Stimulated activated CD8-positive, alpha-beta memory T cell treated with anti-CD3 and anti-CD28 coated beads, Interleukin-7, amount 100 ng/mL, for 1 hour (primary cell): Measurements from ENCODE around the gene EPHA5.

ENCODE experiments used
- DNase-seq, 2 donors: peaks; one replicate each; pipeline ENCODE4 v3.0.0-alpha.2; 2020; ENCODE audit warnings: low read depth in 2 of 2

The EPHA5 gene

DNA sequence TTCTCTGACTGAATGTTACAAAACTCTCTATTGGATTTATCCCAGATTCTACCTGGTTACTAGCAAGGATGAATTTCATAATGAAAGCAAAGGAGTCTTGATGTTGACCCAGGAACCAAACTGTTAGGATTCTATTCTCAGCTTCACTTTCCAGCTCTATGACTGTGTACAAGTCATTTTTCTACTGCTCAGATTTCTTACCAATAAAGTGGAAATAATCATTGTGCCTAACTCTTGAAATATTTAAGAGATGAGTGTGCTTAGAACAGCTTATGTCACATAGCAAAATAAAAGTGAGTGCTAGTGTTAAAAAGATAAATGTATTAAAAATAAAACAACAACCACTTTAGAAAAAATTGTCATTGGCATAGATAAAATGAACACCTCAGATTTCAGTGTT lies 45.6 kb downstream of the EPHA5 start:
- DNase-seq, result no peak

DNA sequence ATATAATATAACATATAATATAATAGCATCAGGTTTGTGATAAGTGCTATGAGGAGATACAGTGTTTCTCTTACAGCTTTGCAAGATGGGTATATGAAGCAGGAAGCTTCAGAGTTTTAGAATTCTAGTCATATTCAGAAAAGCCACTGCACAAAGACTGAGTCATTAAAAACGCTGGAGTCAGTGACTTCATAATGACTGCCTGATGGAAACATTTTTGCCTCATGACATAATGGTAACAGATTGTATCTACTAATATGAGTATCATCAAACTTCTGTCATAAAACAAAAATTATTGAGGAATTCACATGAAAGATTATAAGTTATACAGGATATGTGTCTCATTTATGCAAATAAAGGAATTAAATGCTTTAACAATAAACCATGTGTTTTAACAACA lies 46.8 kb downstream of the EPHA5 start:
- DNase-seq, result no peak

DNA sequence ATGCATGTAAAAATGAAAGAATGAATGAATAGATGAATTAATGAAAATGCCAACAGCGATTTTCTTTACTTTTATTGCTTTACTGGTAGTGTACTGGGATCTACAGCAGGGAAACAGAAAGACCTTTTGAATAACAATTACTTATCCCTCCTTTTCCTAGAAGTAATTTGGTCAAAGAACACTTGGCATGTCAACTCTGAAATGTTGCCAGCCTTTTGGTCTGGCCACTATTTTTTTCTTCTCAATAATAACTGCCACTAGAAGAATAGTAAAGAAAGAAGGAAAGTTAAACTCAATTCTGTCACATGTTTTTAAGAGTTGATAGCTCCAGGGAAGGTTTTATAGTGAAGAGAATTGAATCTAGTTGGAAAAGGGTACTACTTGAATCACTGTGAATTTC lies 52.9 kb downstream of the EPHA5 start:
- no peak for DNase-seq

DNA sequence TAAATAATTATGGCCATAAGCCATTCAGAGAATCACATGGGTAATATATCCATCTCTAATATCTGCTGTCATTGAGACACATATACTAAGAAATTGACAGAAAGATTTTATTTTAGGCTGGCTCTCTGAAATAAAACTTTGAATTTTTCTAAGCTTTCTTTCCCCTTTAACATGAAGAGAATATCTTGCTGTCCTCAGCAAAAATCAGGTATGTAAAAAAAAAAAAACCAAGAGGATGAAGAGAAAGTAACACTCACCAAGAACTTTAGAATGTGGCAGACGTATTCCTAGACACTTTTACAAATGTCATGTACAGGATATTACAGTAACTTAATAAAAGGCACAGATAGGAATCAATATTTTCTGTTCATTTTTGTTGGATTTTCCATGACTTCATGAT lies 65.8 kb downstream of the EPHA5 start:
- no peak for DNase-seq

DNA sequence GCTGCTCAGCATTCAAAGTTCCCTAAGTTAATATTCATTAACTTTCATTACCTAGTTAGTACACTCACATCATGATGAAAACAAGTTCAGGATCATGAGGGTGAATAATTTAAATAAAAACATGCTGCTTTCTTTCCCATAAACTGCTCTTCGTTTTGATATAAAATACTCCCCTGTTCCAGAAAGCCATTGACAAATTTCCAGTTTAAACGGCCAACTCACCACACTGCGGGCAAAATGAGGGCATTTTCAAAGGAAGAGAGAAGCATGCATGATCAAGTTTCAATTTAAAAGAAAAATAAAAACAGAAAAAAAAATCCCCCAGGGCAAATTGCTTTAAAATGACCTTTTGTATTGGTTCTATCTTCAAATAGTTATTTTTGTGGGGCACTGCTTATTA lies 69.6 kb downstream of the EPHA5 start:
- DNase-seq, result no peak

DNA sequence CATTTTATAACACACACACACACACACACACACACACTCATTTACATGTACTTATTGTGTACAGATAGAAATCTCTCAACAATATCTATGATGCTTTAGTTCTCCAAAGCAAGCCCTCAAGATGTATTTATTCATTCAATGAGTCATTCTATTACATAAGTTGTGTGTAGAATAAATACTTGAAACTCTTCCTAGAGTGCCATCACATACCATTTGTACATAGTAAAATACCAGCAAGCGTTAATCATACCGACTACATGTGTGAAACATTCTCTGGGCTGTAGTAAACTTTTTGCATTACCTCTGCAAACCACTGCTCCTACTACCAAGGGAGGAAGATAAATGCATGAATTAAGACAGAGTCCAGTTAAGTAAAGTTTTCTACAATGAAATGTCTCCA lies 70.9 kb downstream of the EPHA5 start:
- no peak for DNase-seq

DNA sequence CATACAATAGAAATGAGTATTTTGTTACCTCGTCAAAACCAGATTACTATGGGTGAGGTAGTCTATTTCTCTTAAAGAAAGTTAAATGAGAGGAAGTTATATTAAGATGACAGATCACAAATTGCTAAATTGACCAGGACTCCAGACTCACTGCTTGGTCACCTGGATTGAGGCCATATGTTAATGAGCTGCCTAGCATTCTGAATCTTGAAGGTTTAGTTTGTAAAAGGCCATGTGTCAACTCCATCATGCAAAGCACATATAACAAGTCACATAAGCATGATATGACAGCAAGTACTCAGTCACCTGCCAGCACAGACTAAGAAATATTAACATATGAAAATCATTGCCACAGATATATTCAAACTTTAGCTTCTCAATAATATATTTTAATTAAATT lies 72.6 kb downstream of the EPHA5 start:
- no peak for DNase-seq

DNA sequence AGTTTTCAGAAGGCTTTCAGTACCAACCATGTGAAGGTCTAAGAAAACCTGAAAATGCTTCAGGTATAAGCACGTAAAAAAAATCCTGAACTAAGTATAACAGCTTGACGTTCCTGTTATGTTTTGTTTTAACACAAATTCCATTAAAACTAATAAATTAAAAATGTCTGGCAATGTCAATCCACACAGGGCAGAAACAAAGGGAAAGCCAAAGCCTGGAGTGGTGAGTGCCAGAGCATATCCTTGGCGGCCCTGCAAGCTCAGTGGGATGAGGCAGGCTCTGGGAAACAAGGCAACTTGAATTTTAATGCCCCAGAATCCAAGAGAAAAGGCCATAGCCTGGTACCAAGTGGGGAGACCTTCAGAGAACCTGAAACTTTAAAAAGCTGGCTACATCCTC lies 78.2 kb downstream of the EPHA5 start:
- no peak for DNase-seq

DNA sequence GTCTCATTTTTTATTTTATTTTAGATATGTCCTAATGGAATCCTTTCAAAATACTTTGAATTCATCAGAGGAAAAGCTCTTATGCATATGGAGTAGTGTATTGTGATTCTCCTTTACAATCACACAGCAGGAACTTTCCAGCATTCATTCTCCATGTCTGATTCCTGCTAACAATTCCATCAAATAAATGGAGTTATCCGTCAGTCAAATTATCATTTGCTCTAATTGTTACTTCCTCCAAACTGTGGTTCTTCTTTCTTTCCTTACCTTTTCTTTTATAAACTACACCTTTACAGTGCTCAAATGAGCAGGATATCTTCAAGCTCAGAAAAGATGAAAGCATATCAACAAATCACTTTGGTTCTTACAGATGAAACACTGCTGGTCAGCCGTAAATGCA lies 80.4 kb downstream of the EPHA5 start:
- DNase-seq, result no peak

DNA sequence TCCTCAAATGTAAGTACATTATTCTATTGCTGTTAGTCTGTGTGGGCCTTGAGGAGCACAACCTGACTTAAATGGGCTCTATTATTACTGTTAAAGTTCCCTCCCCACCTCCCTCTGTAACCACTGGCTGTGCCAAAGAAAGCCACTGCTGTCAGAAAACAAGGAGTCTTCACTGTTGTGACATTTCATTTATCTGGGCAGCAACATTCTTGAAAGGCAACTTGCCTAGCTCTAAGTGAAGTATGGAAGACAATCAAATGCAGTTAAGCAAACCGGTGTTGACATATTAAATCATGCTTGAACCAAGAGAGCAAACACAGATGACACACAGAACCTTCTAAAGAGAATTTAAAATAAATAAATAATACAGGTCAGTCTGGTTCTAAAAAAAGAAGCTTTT lies 81.0 kb downstream of the EPHA5 start:
- no peak for DNase-seq

DNA sequence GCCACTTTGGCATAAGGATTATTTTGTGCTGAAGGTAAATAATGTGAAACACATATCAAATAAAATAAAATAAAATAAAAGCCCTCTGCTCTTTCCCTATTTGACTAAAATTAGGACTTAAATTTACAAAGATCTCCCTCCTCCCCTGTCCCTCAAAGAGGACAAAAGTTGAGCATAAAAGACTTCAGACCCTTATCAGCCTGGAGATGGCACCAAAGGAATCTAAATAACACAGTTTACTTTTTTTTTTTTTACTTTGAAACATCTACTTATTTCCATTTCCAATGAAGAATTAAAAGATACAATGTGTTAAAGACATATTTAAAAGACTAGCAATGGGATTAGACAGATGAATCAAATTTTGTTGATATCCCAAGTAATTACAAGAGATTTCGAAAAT lies 89.7 kb downstream of the EPHA5 start:
- no peak for DNase-seq

DNA sequence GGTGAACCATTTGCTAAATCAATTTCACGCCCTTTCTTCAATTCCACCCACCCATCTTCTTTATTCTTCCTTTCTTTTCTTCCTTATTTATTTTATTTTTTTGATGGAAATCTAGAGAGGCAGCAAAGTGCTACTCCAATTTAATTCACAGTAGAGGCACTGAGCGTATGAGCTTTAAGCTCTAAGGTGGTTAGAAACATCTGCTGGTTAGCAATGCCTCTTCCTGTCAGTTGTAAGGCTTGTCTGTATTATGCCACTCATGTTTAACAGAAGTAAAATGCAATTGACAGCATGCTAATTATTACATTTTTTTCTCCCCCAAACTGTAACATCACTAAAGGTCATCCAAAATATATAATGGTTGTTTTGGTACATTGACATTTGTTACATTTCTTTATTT lies 103.8 kb downstream of the EPHA5 start:
- DNase-seq, result no peak

DNA sequence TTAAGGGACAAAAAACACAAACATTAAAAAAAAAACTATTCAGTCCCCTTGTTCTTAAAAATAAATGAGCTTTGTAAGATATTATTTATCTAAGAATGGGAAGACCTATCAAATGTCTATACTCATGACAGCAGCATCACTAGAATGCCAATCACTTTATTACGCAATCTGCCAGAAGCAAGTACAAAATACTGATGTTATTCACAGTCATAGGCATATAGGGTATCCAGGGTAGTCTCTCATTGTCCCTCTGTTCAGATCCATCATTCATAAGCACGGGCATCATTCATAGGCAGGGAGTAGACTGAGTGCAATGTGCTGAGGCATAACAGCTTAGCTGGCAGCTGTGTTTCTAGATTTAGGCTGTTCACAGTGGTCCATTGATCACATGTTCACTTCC lies 109.1 kb downstream of the EPHA5 start:
- no peak for DNase-seq

DNA sequence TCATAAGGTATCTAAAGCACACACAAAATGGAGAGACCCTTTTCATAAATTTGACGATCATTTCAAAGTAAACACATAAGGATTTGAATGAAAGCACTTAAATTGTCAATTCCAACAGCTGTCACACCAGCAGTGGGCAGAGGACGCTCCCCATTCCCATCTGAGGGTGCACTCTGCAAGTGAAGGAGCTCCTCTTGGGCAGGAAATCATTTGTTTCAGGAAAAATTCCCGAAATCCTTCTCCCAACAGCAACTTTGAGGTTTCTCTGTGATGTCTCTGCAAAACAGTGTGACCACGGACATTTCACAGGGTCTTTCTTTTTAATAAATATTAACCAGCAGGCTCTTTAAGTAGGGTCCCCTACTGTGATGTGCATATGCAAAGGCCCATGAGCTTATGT lies 111.0 kb downstream of the EPHA5 start:
- no peak for DNase-seq

DNA sequence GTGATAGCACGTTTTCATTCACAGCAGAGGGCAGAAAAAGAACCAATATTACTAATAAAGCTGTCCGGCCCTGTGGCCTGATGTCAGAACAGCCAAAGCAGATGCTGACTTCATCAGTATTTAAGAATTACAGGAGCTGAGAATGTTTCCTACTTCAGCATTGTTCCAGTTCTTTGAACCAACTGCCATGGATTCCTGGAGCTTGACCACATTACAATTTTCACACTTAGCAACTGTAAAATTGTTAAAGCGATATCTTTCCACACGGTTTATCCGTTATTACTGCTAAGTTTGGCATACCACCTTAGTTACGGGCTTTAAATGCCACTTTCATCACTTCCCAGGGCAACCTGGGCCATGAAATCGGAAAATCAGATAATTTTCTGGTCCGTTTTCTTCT lies 118.2 kb downstream of the EPHA5 start:
- no peak for DNase-seq

DNA sequence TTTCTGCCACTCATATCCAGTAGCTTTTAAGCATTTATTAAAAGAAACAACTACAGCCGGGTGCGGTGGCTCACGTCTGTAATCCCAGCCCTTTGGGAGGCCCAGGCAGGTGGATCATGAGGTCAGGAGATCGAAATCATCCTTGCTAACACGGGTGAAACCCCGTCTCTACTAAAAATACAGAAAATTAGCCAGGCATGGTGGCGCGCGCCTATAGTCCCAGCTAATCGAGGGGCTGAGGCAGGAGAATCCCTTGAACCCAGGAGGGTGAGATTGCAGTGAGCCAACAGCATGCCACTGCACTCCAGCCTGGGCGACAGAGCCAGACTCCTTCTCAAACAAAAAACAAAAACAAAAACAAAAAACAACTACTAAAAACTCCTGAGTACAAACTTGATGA lies 119.8 kb downstream of the EPHA5 start:
- DNase-seq, result no peak

DNA sequence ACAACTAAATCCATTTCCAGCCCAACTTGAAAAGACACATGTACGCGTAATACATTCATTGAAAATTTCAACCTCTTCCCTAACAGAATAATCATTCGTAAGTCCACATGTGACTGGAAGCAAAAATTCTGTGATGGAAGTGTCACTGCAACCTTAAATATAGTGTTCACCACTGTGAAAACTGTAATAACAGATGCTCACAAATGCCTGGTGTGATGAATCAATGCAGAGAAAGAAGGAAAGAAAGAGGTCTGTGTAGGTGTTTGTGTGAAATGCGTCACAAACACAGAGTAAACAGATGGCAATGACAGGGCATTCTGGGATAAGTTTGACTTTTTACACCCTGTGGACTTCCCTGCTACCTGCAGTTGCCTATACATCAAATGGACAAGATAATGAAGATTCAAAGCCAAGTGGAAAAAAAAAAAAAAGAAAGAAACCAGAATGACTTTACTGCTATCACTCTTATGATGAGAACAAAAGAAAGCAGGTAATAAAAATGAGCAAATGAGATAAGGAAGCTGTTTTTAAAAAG lies 123.3 kb downstream of the EPHA5 start:
- DNase-seq, result no peak

DNA sequence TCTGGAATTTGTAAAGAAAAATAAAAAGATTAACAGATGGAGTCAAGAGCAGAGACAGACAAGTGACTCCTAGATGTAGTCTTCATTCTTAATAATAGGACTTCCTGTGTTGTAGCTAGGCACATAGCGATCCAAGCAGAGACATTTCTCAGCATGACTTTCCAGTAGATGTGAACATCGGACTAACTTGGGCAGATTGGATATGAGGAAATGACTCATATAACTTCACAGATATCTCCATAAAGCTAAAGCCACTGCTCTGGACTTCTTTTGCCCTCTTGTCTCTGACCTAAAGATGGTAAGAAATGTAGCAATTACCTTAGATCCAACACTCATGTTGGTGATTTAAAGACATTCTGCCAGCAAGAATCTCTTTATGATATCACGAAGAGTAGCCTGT lies 131.7 kb downstream of the EPHA5 start:
- DNase-seq, result no peak

DNA sequence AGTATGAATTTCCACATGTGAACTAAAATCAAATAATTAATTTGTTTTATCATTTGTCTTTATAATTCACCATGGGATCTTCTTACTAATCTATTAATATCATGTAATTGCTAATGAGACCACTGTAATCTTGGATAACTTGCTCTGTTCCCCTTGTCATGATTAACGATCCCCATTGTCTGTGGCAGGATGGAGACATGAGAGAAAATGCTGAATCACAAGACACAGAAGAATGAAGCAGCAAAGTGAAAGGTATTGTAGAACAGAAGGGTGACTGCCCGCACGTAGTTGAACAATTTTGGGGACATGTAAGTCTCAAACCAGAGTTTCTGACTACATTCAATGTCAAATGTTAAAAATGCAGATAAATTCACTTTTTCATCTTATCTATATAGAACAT lies 135.2 kb downstream of the EPHA5 start:
- no peak for DNase-seq

DNA sequence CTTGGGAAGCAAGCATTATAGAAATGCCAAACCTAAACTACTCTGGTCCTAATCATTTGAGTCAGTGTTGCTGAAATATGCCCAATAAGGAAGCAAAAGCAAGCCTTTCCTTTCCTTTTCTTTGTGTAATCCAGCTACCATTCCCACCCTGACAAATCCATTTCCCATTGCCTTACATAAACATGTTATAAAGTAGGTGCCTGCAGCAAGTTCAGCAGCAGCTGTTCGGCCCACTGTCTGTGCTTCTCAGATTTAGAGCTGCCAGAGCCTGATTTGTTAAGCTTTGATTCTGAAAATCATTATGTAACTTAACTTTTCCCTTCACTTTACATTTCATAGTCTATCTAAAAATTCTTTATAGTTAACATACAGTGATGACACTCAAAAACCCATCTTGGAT lies 148.6 kb downstream of the EPHA5 start:
- no peak for DNase-seq

DNA sequence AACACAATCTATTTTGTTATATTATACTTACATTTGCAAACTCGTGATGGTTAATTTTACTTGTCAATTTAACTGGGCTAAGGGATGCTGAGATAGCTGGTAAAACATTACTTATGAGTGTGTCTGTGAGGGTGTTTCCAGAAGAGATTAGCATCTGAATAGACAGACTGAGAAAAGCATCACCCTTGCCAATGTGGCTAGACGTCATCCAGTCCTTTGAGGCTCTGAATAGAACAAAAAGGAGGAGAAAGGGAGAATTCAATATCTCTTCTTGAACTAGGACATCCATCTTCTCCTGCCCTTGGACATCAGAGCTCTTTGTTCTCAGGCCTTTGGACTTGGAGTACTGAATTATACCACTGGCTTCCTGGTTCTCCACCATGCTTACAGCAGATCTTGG lies 154.6 kb downstream of the EPHA5 start:
- no peak for DNase-seq

DNA sequence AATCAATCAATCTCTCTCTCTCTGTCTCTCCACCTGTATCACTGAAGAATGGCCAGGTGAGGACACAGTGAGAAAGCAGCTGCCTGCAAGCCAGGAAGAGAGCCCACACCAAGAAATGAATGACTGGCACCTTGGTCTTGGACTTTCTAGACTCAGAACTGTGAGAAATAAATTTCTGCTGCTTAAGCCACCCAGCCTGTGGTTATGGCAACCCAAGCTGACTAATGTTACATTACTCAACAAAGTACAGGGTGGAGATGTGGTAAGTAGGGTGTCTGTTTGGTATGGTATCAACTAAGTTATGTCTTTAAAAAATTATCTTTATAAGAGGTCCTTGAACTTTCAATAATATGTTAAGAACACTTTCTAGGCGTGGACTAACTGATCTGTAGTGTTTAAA lies 159.3 kb downstream of the EPHA5 start:
- no peak for DNase-seq

DNA sequence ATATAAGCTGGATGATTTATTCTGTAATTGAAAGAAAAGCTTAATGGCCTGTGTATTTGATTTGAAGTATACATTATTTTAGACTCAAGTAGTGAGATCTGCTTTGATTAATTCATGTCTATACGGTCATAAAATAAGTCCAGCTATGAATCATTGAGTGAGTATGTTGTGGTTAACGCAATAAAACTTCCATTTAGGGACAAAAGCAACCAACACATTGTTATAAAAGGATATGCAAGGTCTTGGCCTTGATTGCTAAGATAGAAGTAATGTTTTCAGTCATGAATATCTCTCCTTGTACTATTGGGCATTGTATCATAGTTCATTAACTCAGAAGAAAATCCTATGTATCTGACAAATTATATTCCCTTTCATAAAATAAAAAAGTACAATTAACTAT lies 162.1 kb downstream of the EPHA5 start:
- DNase-seq, result no peak

DNA sequence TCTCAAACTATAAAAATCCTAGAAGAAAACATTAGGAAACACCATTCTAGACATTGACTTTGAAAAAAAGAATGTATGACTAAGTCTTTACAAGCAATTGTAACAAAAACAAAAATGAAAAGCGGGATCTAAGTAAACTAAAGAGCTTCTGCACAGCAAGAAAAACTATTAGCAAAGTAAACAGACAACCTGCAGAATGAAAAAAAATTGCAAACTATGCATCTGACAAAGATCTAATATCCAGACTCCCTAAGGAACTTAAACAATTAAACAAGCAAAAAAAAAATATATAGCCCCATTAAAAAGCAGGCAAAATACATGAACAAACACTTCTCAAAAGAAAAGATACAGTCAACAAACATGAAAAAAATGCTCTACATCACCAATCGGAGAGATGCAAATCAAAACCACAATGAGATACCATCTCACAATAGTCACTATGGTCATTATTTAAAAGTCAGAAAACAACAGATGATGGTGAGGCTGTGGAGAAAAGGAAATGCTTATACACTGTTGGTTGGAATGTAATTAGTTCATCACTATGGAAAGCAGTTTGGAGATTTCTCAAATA lies 168.1 kb downstream of the EPHA5 start:
- DNase-seq, result no peak

DNA sequence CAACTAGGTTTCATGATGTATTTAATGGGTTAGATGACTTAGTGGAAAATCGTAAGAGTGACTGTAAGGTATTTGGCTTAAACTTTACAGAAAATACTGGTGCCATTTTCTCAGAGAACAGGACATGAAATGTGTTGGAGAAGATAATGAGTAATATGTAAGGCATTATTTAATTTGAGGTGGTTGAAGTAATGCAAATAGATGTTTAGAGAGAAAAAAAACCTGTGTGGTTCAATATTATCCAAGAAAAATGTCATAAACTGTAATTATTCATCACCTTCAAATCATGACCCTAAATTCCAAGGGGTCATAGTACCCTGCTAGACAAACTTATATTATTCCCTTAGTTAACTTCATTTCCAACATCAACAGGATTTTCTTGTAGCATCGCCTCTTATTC lies 171.7 kb downstream of the EPHA5 start:
- DNase-seq, result no peak
